K562 (cell line): ENCODE results near the gene ZDHHC18.

Experiments used
- BMI1 ChIP-seq: fragments of 150-350 bp; IDR thresholded peaks from 2 replicates; pipeline ENCODE4 v1.6.1; 2014; ENCODE audit warnings: low read length
- CHD7 ChIP-seq: fragments of 200-600 bp; sonication (generic); IDR thresholded peaks from one replicate; pipeline ENCODE4 v1.6.1; 2012; ENCODE audit warnings: mild to moderate bottlenecking, low read depth, low read length, inconsistent platforms
- CTCF ChIP-seq, 3 experiments: IDR thresholded peaks in 2 of 3; conservative IDR thresholded peaks in 1 of 3; 2 replicates each; pipeline ENCODE4 v1.5.1; 2011 to 2012; ENCODE audit warnings: low read length in 3 of 3, mild to moderate bottlenecking in 3 of 3, control low read depth in 2 of 3, improper control_type of control experiment in 1 of 3, inconsistent platforms in 1 of 3, low read depth in 1 of 3, mixed read lengths in 1 of 3, moderate library complexity in 1 of 3; ENCODE audit not compliant: insufficient read depth in 2 of 3
- HMGN3 ChIP-seq: IDR thresholded peaks from 2 replicates; pipeline ENCODE4 v1.6.1; 2011; ENCODE audit warnings: borderline replicate concordance, low read depth, mild to moderate bottlenecking, mixed read lengths, low read length; ENCODE audit not compliant: insufficient read length; ENCODE audit errors: extremely low read depth
- MYNN ChIP-seq, 2 experiments: sonication (generic); formaldehyde crosslinking in 1 of 2; IDR thresholded peaks; 2 replicates each; pipeline versions ENCODE4 v1.5.0 to v1.6.1; 2016 to 2020; ENCODE audit warnings: antibody characterized with exemption in 1 of 2, missing genetic modification reagents in 1 of 2
- POLR2A ChIP-seq: fragments of 450-650 bp; conservative IDR thresholded peaks from 2 replicates; pipeline ENCODE4 v1.6.1; 2016
- PREB ChIP-seq: sonication (generic); formaldehyde crosslinking; IDR thresholded peaks from 2 replicates; pipeline ENCODE4 v1.8.1; 2023; ENCODE audit warnings: mild to moderate bottlenecking, missing genetic modification reagents
- TBP ChIP-seq: optimal IDR thresholded peaks from 2 replicates; pipeline ENCODE3; 2011; ENCODE audit warnings: low read depth, low read length, improper control_type of control experiment
- U2AF1 ChIP-seq: fragments of 200-400 bp; formaldehyde crosslinking; optimal IDR thresholded peaks from 2 replicates; pipeline ENCODE3; 2017; ENCODE audit warnings: mild to moderate bottlenecking, low read depth, low read length, moderate library complexity
- XRCC5 ChIP-seq: fragments of 200-400 bp; formaldehyde crosslinking; IDR thresholded peaks from 2 replicates; pipeline ENCODE4 v1.6.1; 2017; ENCODE audit warnings: low read depth, mild to moderate bottlenecking, low read length
- ZEB2 ChIP-seq: fragments of 450-650 bp; IDR thresholded peaks from 2 replicates; pipeline ENCODE4 v1.6.1; 2016
- ZNF121 ChIP-seq: sonication (generic); formaldehyde crosslinking; conservative IDR thresholded peaks from 2 replicates; pipeline ENCODE4 v1.8.0; 2022; ENCODE audit warnings: missing genetic modification reagents
- ZNF589 ChIP-seq: fragments of 200-800 bp; sonication (Bioruptor generic); IDR thresholded peaks from 2 replicates; pipeline ENCODE4 v1.6.1; 2016; ENCODE audit warnings: low read depth, missing genetic modification characterization, missing compliant biosample characterization
- ZNF696 ChIP-seq: fragments of 250-450 bp; sonication (Bioruptor Pico); conservative IDR thresholded peaks from 2 replicates; pipeline ENCODE4 v1.4.0; 2020; ENCODE audit warnings: mild to moderate bottlenecking, moderate library complexity

GRCh38 chr1:26827106-26827604, 667 bp downstream of the ZDHHC18 start:
- TF ChIP-seq POLR2A (no peak), ZNF121 (CRISPR knock-in tag) (no peak), ZNF589 (CRISPR knock-in tag) (no peak), XRCC5 (no peak), PREB (CRISPR knock-in tag) (no peak), U2AF1 (no peak), TBP (no peak), MYNN (IDR thresholded peaks at IDR 0.05) (no peak), MYNN (CRISPR knock-in tag; IDR thresholded peaks at IDR 0.05) (no peak), ZNF696 (CRISPR knock-in tag) (no peak), BMI1 (no peak), CHD7 (no peak), HMGN3 (no peak), ZEB2 (no peak), CTCF (IDR thresholded peaks at IDR 0.05 in 2 of 3, conservative IDR thresholded peaks at IDR 0.05 in 1 of 3; ENCODE audit: insufficient read depth in 2 of 3, low read depth in 1 of 3, low read length in 3 of 3) (no peak)
